ENCODE results near the gene CFAP410.

Gene CFAP410

DNA sequence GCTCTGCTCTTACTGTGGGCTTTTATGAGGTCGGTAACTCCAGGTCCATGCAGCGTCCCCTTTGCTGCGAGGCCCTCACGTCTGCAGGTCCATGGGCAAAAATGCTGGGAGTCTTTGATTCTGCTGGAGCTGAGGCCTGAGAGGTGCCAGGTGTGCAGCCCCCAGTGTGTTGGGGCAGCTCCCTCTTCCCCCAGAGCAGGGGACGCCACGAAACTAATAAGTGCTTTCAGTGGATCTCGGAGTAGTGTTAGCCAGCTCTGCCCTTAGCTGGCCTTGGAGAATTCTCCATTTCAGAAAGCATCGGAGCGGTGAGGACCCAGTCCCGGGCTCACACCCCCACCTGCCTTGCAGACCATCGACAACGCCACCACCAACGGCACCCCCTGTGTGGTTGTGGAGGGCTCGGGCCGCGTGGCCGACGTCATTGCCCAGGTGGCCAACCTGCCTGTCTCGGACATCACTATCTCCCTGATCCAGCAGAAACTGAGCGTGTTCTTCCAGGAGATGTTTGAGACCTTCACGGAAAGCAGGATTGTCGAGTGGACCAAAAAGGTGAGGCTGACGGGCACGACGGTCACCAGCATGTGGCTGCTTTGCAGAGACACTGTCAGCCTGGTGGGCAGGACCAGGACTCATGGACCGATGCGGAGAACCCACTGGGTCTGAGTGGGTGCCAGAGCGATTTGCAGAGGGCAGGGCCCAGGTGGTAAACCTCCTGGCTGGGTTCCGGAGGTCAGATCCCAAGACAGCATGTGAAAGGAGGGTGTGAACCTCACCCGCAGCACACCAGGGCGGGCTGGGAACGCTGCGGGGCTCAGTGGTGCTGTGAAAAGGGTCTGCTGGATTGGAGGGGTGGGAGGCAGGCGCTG is 39.7 kb upstream of the CFAP410 start:
- Histone ChIP-seq H3K23ac (ENCODE audit: low read length) (no peak overlapping the region), H4K91ac (ENCODE audit: low read depth, low read length) (no peak overlapping the region)
- WGBS (ENCODE audit: extremely low coverage, insufficient coverage, insufficient read length) = no CpG with 5 or more reads among the region's 34 CpGs

DNA sequence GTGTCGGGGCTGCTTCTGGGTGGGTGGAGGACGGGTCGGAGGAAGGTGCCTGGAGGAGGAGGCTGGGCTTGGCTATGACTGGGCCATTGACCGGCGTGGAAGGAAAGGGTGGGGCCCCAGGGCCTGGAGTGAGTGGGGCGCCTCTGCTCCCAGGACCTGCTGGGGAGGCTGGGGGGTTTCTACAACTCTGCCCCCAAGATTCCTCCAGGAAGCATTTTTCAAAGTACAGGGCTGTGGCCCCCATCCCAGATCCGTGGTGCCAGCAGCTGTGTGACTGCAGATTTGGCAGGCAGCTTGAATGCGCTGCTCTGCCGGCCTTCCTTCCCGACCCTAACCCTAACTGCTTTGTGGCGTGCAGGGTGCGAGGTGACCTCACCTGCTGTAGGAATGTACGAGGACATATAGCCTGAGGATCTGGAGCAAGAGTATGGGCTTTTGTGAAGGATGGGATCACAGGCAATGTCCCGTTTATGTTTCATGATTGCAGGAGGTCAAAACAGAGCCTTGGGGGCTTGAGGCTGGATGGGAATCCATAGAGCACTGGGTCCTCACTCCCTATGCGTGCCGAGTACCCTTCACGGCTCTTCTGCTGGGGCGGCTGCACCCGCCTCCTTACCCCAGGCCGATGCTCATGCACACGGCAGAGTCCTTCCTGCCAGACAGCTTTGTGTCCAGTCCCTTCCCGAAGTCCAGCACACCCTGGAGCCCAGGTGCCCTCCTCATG is 38.9 kb upstream of the CFAP410 start:
- Histone ChIP-seq H2BK5ac (ENCODE audit: low read depth, low read length, poor library complexity) (no peak overlapping the region), H2AK5ac (ENCODE audit: low read length) (no peak overlapping the region), H3K14ac (ENCODE audit: low read length) (no peak overlapping the region), H3K4me2 (ENCODE audit: low read length) (no peak overlapping the region), H3K27me3 (ENCODE audit: insufficient read depth, low read length) (no peaks in the 10 kb centered on the region), H2BK120ac (ENCODE audit: insufficient read depth, low read length, poor library complexity) (no peak overlapping the region), H3K79me1 (ENCODE audit: low read length) (no peaks in the 10 kb centered on the region), H2AFZ (ENCODE audit: insufficient read depth, low read length, poor library complexity) (no peak overlapping the region), H3K4me3 (ENCODE audit: low read depth, low read length) (no peak overlapping the region), H3K4me1 (ENCODE audit: control insufficient read depth in 1 of 2, insufficient read depth in 2 of 2, low read length in 2 of 2) (no peaks in the 10 kb centered on the region), H3K9ac (ENCODE audit: low read length) (no peak overlapping the region), H3K23ac (ENCODE audit: low read length) (no peak overlapping the region), H3K79me2 (ENCODE audit: control insufficient read depth, insufficient read depth, low read length, poor library complexity) (no peaks in the 10 kb centered on the region), H3K4ac (ENCODE audit: low read depth, low read length) (no peak overlapping the region), H3K9me3 (ENCODE audit: insufficient read depth, low read depth, low read length) (peaks cover 13% of the 10 kb centered on the region), H2BK12ac (ENCODE audit: low read length) (no peak overlapping the region), H3K36me3 (ENCODE audit: control insufficient read depth in 1 of 2, insufficient read depth in 2 of 2, low read length in 2 of 2) (no peaks in the 10 kb centered on the region), H4K91ac (ENCODE audit: low read depth, low read length) (no peak overlapping the region), H4K8ac (ENCODE audit: low read depth, low read length) (no peak overlapping the region), H4K12ac (ENCODE audit: low read depth, low read length) (no peak overlapping the region), H3K27ac (ENCODE audit: low read depth, low read length) (no peak overlapping the region), H3K18ac (ENCODE audit: low read length) (no peak overlapping the region)
- DNase-seq = no peak
- no CpG with 5 or more reads among the region's 22 CpGs for WGBS (ENCODE audit: extremely low coverage, insufficient coverage, insufficient read length)

More for the DNA sequence above, 39.7 kb upstream of the CFAP410 start:
- H3K27ac ChIP-seq (ENCODE audit: low read depth, low read length) = no peak overlapping the region
- no peak overlapping the region for H2AFZ ChIP-seq (ENCODE audit: insufficient read depth, low read length, poor library complexity)
- H3K18ac ChIP-seq (ENCODE audit: low read length) = no peak overlapping the region
- H3K36me3 ChIP-seq (ENCODE audit: control insufficient read depth in 1 of 2, insufficient read depth in 2 of 2, low read length in 2 of 2) = no peaks in the 10 kb centered on the region
- no peak overlapping the region for H4K12ac ChIP-seq (ENCODE audit: low read depth, low read length)
- no peak overlapping the region for H2BK12ac ChIP-seq (ENCODE audit: low read length)
- no peak overlapping the region for H2AK5ac ChIP-seq (ENCODE audit: low read length)
- H2BK5ac ChIP-seq (ENCODE audit: low read depth, low read length, poor library complexity) = no peak overlapping the region
- H3K9me3 ChIP-seq (ENCODE audit: insufficient read depth, low read depth, low read length) = peaks cover 13% of the 10 kb centered on the region
- H3K4me2 ChIP-seq (ENCODE audit: low read length) = no peak overlapping the region
- no peak overlapping the region for H3K4me3 ChIP-seq (ENCODE audit: low read depth, low read length)
- H3K9ac ChIP-seq (ENCODE audit: low read length) = no peak overlapping the region
- H3K27me3 ChIP-seq (ENCODE audit: insufficient read depth, low read length) = no peaks in the 10 kb centered on the region
- H3K4ac ChIP-seq (ENCODE audit: low read depth, low read length) = no peak overlapping the region
- no peaks in the 10 kb centered on the region for H3K4me1 ChIP-seq (ENCODE audit: control insufficient read depth in 1 of 2, insufficient read depth in 2 of 2, low read length in 2 of 2)
- H3K14ac ChIP-seq (ENCODE audit: low read length) = no peak overlapping the region
- H3K79me1 ChIP-seq (ENCODE audit: low read length) = no peaks in the 10 kb centered on the region
- DNase-seq = no peak
- H3K79me2 ChIP-seq (ENCODE audit: control insufficient read depth, insufficient read depth, low read length, poor library complexity) = no peaks in the 10 kb centered on the region
- no peak overlapping the region for H4K8ac ChIP-seq (ENCODE audit: low read depth, low read length)
- H2BK120ac ChIP-seq (ENCODE audit: insufficient read depth, low read length, poor library complexity) = no peak overlapping the region

DNA sequence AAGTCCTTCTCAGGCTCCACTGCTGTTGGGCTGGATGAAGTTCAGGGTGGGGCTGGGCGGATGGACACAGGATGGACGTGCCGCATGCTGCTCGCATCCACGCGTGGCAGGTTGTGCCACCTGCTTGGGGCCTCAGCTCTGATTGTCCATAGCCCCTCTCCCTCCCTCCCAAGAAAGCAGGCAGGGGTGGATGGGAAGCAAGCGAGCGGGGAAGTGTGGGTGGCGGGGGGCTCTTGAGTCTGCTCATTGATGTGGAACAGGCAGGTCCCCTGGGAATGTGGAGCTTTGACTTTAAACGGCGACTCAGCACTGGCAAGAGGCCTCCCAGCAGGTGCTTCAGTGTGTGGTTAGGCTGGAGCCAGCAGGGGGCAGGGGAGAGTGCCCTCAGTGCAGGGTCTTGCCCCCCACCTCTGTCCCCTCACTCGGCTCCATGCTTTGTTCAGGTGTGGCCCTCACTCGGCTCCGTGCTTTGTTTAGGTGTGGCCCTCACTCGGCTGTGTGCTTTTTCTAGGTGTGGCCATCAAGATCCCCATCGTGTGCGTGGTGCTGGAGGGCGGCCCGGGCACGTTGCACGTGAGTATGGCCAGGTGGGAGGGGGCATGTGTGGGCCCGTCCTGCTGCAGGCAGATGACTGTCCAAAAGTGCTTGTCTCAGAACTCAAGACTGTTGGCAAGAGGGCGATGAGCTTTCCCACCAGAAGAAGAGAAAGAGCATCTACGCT is 38.2 kb upstream of the CFAP410 start:
- H2BK12ac ChIP-seq (ENCODE audit: low read length) = no peak overlapping the region
- no peaks in the 10 kb centered on the region for H3K36me3 ChIP-seq (ENCODE audit: control insufficient read depth in 1 of 2, insufficient read depth in 2 of 2, low read length in 2 of 2)
- no peak overlapping the region for H2BK120ac ChIP-seq (ENCODE audit: insufficient read depth, low read length, poor library complexity)
- H3K4me3 ChIP-seq (ENCODE audit: low read depth, low read length) = no peak overlapping the region
- H3K9ac ChIP-seq (ENCODE audit: low read length) = no peak overlapping the region
- DNase-seq = no peak
- H2AFZ ChIP-seq (ENCODE audit: insufficient read depth, low read length, poor library complexity) = no peak overlapping the region
- no peak overlapping the region for H4K91ac ChIP-seq (ENCODE audit: low read depth, low read length)
- no peak overlapping the region for H3K18ac ChIP-seq (ENCODE audit: low read length)
- H3K27me3 ChIP-seq (ENCODE audit: insufficient read depth, low read length) = no peaks in the 10 kb centered on the region
- no peak overlapping the region for H3K4me2 ChIP-seq (ENCODE audit: low read length)
- no peak overlapping the region for H3K14ac ChIP-seq (ENCODE audit: low read length)
- H3K23ac ChIP-seq (ENCODE audit: low read length) = no peak overlapping the region
- H2BK5ac ChIP-seq (ENCODE audit: low read depth, low read length, poor library complexity) = no peak overlapping the region
- no peak overlapping the region for H4K8ac ChIP-seq (ENCODE audit: low read depth, low read length)
- WGBS (ENCODE audit: extremely low coverage, insufficient coverage, insufficient read length) = no CpG with 5 or more reads among the region's 24 CpGs
- H3K79me1 ChIP-seq (ENCODE audit: low read length) = no peaks in the 10 kb centered on the region
- peaks cover 13% of the 10 kb centered on the region for H3K9me3 ChIP-seq (ENCODE audit: insufficient read depth, low read depth, low read length)
- no peak overlapping the region for H4K12ac ChIP-seq (ENCODE audit: low read depth, low read length)
- H3K27ac ChIP-seq (ENCODE audit: low read depth, low read length) = no peak overlapping the region
- H3K4me1 ChIP-seq (ENCODE audit: control insufficient read depth in 1 of 2, insufficient read depth in 2 of 2, low read length in 2 of 2) = no peaks in the 10 kb centered on the region
- no peaks in the 10 kb centered on the region for H3K79me2 ChIP-seq (ENCODE audit: control insufficient read depth, insufficient read depth, low read length, poor library complexity)
- H3K4ac ChIP-seq (ENCODE audit: low read depth, low read length) = no peak overlapping the region
- no peak overlapping the region for H2AK5ac ChIP-seq (ENCODE audit: low read length)

DNA sequence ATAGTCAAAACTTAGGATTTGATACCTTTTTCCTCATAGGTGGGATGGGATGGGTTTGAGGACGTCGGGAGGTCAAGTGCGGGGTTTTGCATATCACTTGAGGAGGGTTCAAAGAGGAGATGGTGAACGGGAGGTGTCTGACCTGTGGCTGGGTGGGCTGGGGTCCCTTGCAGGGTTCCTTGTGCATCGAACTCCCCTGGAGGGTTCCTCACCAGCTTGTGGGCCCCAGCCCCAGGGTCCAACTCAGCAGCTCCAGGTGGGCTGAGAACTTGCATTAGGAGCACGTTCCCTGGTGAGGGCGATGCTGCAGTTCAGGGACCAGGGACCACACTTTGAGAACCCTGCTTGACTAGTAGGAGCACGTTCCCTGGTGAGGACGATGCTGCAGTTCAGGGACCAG is 37.4 kb upstream of the CFAP410 start:
- Histone ChIP-seq H3K27me3 (ENCODE audit: insufficient read depth, low read length) (no peaks in the 10 kb centered on the region), H3K23ac (ENCODE audit: low read length) (no peak overlapping the region), H3K9me3 (ENCODE audit: insufficient read depth, low read depth, low read length) (peaks cover 12% of the 10 kb centered on the region), H3K4ac (ENCODE audit: low read depth, low read length) (no peak overlapping the region), H4K8ac (ENCODE audit: low read depth, low read length) (no peak overlapping the region), H3K18ac (ENCODE audit: low read length) (no peak overlapping the region), H3K4me1 (ENCODE audit: control insufficient read depth in 1 of 2, insufficient read depth in 2 of 2, low read length in 2 of 2) (no peaks in the 10 kb centered on the region), H2BK12ac (ENCODE audit: low read length) (no peak overlapping the region), H3K9ac (ENCODE audit: low read length) (no peak overlapping the region), H3K14ac (ENCODE audit: low read length) (no peak overlapping the region), H4K91ac (ENCODE audit: low read depth, low read length) (no peak overlapping the region), H3K4me3 (ENCODE audit: low read depth, low read length) (no peak overlapping the region), H3K79me1 (ENCODE audit: low read length) (no peaks in the 10 kb centered on the region), H3K36me3 (ENCODE audit: control insufficient read depth in 1 of 2, insufficient read depth in 2 of 2, low read length in 2 of 2) (no peaks in the 10 kb centered on the region), H2AK5ac (ENCODE audit: low read length) (no peak overlapping the region), H3K27ac (ENCODE audit: low read depth, low read length) (no peak overlapping the region), H2BK120ac (ENCODE audit: insufficient read depth, low read length, poor library complexity) (no peak overlapping the region), H4K12ac (ENCODE audit: low read depth, low read length) (no peak overlapping the region), H2BK5ac (ENCODE audit: low read depth, low read length, poor library complexity) (no peak overlapping the region), H3K79me2 (ENCODE audit: control insufficient read depth, insufficient read depth, low read length, poor library complexity) (no peaks in the 10 kb centered on the region), H2AFZ (ENCODE audit: insufficient read depth, low read length, poor library complexity) (no peak overlapping the region), H3K4me2 (ENCODE audit: low read length) (no peak overlapping the region)
- WGBS (ENCODE audit: extremely low coverage, insufficient coverage, insufficient read length) = no CpG with 5 or more reads among the region's 9 CpGs
- no peak for DNase-seq

Measured in trophoblast cell (in vitro differentiated cells and primary cell).